Measurements from ENCODE around the gene YTHDC1.

The YTHDC1 gene

DNA sequence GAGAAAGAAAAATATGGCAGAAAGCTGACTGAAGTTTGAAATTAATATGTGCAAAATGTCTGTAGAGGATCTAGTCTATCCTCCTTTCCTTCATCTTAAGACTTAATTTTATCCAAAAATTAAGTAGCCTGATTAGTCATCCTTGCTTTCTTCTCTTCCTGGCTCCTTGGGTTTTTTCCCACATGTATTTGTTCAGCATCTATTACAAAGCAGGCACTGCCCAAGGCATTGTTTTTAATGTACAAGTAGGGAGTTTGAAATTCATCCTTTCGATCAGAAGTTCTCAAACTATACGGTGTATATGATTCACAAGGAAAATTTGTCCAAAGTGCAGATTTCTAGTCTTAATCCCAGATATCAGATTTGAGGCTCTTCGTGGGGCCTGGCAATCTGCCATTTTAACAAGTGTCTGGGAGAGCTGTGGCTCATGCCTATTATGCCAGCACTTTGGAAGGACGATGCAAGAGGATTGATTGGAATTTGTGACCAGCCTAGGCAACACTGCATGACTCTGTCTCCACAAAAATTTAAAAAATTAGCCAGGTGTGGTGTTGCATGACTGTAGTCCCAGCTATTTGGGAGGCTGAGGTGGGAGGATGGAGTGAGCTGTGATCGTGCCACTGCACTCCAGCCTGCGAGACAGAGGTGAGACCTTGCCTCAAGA is 19.4 kb upstream of the YTHDC1 start:
- peaks cover 4% of the 10 kb centered on the region; the same call in 1 of the 2 replicates for H3K4me1 ChIP-seq (ENCODE audit: insufficient read depth, low read length)
- no peaks in the 10 kb centered on the region for H3K36me3 ChIP-seq (ENCODE audit: insufficient read depth, low read length)
- H3K9me3 ChIP-seq (ENCODE audit: control insufficient read depth, insufficient read depth, low read length) = peaks cover 11% of the 10 kb centered on the region
- H3K9ac ChIP-seq (ENCODE audit: low read depth, low read length) = no peak overlapping the region

DNA sequence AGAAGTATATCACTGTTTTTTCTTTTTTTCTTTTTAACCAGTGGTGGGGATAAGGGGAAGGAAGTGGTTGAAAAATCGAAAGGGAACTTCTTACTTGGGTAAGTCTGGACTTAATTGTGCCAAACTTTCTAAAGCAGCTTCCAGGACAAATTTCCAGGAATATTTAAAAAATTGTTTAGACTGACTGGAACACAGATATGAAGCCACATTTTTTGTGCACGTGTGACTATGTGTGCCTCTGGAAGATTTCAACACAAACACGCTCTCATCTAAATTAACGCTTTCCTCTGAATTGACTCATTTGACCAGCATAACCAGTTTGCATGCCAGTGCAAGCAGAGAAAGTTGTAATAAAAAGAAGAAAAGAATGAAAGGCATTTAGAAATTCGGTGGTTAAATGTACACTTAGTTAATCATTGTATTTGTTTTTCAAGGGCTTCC is 18.8 kb upstream of the YTHDC1 start:
- peaks cover 4% of the 10 kb centered on the region; the same call in 1 of the 2 replicates for H3K4me1 ChIP-seq (ENCODE audit: insufficient read depth, low read length)
- no peak overlapping the region for H3K9ac ChIP-seq (ENCODE audit: low read depth, low read length)
- no peaks in the 10 kb centered on the region for H3K36me3 ChIP-seq (ENCODE audit: insufficient read depth, low read length)
- peaks cover 11% of the 10 kb centered on the region for H3K9me3 ChIP-seq (ENCODE audit: control insufficient read depth, insufficient read depth, low read length)

DNA sequence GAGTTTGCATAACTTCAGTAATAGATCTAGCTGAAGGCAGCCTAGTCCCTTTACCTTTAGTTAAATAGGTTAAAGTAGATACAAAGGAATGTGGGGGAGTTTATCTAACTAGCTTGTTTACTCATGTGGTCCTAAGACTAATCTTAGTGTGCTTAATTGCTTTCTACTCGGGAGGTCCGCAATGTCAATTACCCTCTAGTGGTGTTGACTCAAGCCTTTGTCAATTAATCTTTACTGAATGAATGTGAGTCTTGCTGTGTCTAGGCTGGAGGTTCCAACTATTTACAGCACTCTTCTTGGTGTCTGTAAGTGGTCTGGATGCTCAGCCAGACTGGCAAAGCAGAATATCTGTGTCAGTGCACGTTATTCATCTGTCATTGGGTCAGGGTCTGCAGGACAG is 17.9 kb upstream of the YTHDC1 start:
- no peak overlapping the region for H3K9ac ChIP-seq (ENCODE audit: low read depth, low read length)
- H3K9me3 ChIP-seq (ENCODE audit: control insufficient read depth, insufficient read depth, low read length) = peaks cover 11% of the 10 kb centered on the region
- peaks cover 4% of the 10 kb centered on the region; the same call in 1 of the 2 replicates for H3K4me1 ChIP-seq (ENCODE audit: insufficient read depth, low read length)
- no peaks in the 10 kb centered on the region for H3K36me3 ChIP-seq (ENCODE audit: insufficient read depth, low read length)

DNA sequence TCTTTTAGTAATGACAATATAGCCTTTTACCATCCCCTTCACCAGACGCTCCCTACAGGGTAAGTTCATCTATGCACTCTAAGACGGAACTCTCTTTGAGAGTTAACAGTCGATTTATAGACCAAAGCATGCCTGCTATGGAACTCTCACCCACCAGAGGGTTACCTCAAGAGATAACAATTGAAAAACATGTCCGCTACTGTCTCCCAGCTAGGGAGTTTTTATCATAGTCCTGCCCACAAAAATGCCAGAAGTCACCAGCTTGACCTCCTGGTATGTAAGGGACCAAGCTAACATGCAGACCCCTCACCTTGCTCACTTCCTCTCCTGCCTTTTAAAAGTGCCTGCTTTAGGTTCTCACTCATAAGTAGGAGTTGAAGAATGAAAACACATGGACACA is 16.7 kb upstream of the YTHDC1 start:
- no peak overlapping the region for H3K9ac ChIP-seq (ENCODE audit: low read depth, low read length)
- peaks cover 11% of the 10 kb centered on the region for H3K9me3 ChIP-seq (ENCODE audit: control insufficient read depth, insufficient read depth, low read length)
- H3K36me3 ChIP-seq (ENCODE audit: insufficient read depth, low read length) = no peaks in the 10 kb centered on the region
- no peaks in the 10 kb centered on the region for H3K4me1 ChIP-seq (ENCODE audit: insufficient read depth, low read length)

DNA sequence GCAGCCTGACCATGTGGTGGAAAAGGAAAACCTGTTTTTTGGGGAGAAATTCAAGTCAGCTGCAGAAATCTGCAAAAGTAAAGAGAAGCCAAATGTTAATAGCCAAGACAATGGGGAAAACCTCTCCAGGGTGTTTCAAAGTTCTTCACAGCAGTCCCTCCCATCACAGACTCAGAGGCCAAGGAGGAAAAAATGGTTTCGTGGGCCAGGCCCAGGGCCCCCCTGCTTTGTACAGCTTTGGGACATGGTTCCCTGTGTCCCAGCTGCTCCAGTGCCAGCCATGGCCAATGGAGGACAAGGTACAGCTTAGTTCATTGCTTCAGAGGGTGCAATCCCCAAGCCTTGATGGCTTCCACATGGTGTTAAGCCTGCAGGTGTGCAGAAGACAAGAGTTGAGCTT is 15.2 kb upstream of the YTHDC1 start:
- Histone ChIP-seq H3K9ac (ENCODE audit: low read depth, low read length) (no peak overlapping the region), H3K9me3 (ENCODE audit: control insufficient read depth, insufficient read depth, low read length) (peaks cover 11% of the 10 kb centered on the region), H3K4me1 (ENCODE audit: insufficient read depth, low read length) (no peaks in the 10 kb centered on the region), H3K36me3 (ENCODE audit: insufficient read depth, low read length) (no peaks in the 10 kb centered on the region)

- H3K36me3 ChIP-seq (ENCODE audit: insufficient read depth, low read length) = no peaks in the 10 kb centered on the region
- no peaks in the 10 kb centered on the region for H3K4me1 ChIP-seq (ENCODE audit: insufficient read depth, low read length)
- H3K9ac ChIP-seq (ENCODE audit: low read depth, low read length) = no peak overlapping the region
- H3K9me3 ChIP-seq (ENCODE audit: control insufficient read depth, insufficient read depth, low read length) = peaks cover 8% of the 10 kb centered on the region
These were observed 11.3 kb upstream of the YTHDC1 start for GRCh38 chr4:68361146-68361589.

GRCh38 chr4:68360231-68360968 is 10.5 kb upstream of the YTHDC1 start:
- Histone ChIP-seq H3K4me1 (ENCODE audit: insufficient read depth, low read length) (no peaks in the 10 kb centered on the region), H3K9me3 (ENCODE audit: control insufficient read depth, insufficient read depth, low read length) (peaks cover 7% of the 10 kb centered on the region), H3K9ac (ENCODE audit: low read depth, low read length) (no peak overlapping the region), H3K36me3 (ENCODE audit: insufficient read depth, low read length) (no peaks in the 10 kb centered on the region)

- no peaks in the 10 kb centered on the region for H3K4me1 ChIP-seq (ENCODE audit: insufficient read depth, low read length)
- H3K36me3 ChIP-seq (ENCODE audit: insufficient read depth, low read length) = no peaks in the 10 kb centered on the region
- no peaks in the 10 kb centered on the region; the same call in 1 of the 2 replicates for H3K9me3 ChIP-seq (ENCODE audit: control insufficient read depth, insufficient read depth, low read length)
- H3K9ac ChIP-seq (ENCODE audit: low read depth, low read length) = no peak overlapping the region
These were observed 9.6 kb upstream of the YTHDC1 start for GRCh38 chr4:68359508-68359907.

GRCh38 chr4:68358988-68359387 is 9.1 kb upstream of the YTHDC1 start:
- H3K36me3 ChIP-seq (ENCODE audit: insufficient read depth, low read length) = no peaks in the 10 kb centered on the region
- no peaks in the 10 kb centered on the region for H3K4me1 ChIP-seq (ENCODE audit: insufficient read depth, low read length)
- no peaks in the 10 kb centered on the region; the same call in 1 of the 2 replicates for H3K9me3 ChIP-seq (ENCODE audit: control insufficient read depth, insufficient read depth, low read length)
- H3K9ac ChIP-seq (ENCODE audit: low read depth, low read length) = no peak overlapping the region

GRCh38 chr4:68352791-68353190 is 2.9 kb upstream of the YTHDC1 start:
- Histone ChIP-seq H3K9me3 (ENCODE audit: control insufficient read depth, insufficient read depth, low read length) (no peaks in the 10 kb centered on the region), H3K4me1 (ENCODE audit: insufficient read depth, low read length) (no peaks in the 10 kb centered on the region), H3K36me3 (ENCODE audit: insufficient read depth, low read length) (no peaks in the 10 kb centered on the region), H3K9ac (ENCODE audit: low read depth, low read length) (no peak overlapping the region)

DNA sequence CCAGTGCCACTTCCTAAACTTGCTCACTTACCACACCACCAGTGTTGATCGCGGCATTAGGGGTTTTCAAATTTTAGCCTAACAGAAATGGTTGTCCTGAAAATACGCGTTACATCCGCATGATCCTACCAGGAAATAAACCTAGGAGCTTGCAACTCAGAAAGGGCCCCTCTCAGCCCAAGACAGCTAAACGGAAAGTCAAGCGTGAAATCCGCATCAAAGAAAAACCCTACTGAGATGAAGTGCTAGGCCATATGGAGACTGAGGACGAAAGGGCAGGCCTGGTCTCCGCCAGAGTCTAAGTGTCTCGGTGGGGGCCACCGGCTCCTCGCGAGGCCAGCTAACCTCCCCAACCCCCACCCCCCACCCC is 626 bp downstream of the YTHDC1 start:
- no peaks in the 10 kb centered on the region for H3K9me3 ChIP-seq (ENCODE audit: control insufficient read depth, insufficient read depth, low read length)
- H3K36me3 ChIP-seq (ENCODE audit: insufficient read depth, low read length) = peaks cover 7% of the 10 kb centered on the region; the same call in 1 of the 2 replicates
- peak overlapping the region; percentile 100 for H3K9ac ChIP-seq (ENCODE audit: low read depth, low read length)
- H3K4me1 ChIP-seq (ENCODE audit: insufficient read depth, low read length) = peaks cover 19% of the 10 kb centered on the region; the same call in 1 of the 2 replicates

DNA sequence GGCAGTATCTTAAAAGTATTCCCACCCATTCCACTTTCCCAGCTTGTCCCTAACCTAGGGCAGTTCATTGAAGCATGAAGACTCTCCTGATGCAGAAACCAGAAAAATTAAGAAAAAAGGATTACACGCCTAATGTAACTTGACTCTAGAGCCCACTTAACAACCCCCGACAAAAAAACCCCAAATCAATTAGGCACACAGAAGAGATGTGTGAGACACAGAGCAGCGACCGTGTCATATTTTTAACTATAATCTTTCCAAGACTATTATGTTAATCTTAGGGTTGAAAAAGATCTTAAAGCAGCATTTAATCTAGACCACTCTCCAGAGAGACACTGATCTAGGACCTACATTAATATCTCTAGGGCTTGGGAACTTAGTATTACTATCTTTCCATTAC is 1.3 kb downstream of the YTHDC1 start:
- no peaks in the 10 kb centered on the region for H3K9me3 ChIP-seq (ENCODE audit: control insufficient read depth, insufficient read depth, low read length)
- H3K4me1 ChIP-seq (ENCODE audit: insufficient read depth, low read length) = peaks cover 26% of the 10 kb centered on the region; the same call in 1 of the 2 replicates
- H3K36me3 ChIP-seq (ENCODE audit: insufficient read depth, low read length) = peaks cover 7% of the 10 kb centered on the region; the same call in 1 of the 2 replicates
- peak overlapping the region; percentile 100 for H3K9ac ChIP-seq (ENCODE audit: low read depth, low read length)

- Histone ChIP-seq H3K9ac (ENCODE audit: low read depth, low read length) (peak overlapping the region; percentile 100), H3K4me1 (ENCODE audit: insufficient read depth, low read length) (peaks cover 26% of the 10 kb centered on the region; the same call in 1 of the 2 replicates), H3K9me3 (ENCODE audit: control insufficient read depth, insufficient read depth, low read length) (no peaks in the 10 kb centered on the region), H3K36me3 (ENCODE audit: insufficient read depth, low read length) (peaks cover 7% of the 10 kb centered on the region; the same call in 1 of the 2 replicates)
These were observed 2.0 kb downstream of the YTHDC1 start for GRCh38 chr4:68347845-68348244.

DNA sequence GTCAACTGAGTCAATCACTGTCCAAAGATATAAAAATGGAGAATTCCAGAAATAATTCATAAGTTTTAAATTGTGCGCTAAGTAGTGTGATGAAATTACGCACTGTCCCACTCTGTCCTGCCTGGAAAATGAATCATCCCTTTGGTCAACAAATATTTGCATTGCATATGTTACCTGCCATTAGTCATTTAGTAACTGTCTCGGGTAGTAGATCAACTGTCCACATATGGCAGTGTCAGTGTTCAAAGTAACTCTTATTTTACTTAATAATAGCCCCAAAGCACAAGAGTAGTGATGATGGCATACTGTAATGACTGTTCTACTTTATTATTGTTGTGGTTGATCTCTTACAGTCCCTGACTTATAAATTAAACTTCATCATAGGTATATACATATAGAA is 3.4 kb downstream of the YTHDC1 start:
- Histone ChIP-seq H3K4me1 (ENCODE audit: insufficient read depth, low read length) (peaks cover 33% of the 10 kb centered on the region; the same call in 1 of the 2 replicates), H3K9ac (ENCODE audit: low read depth, low read length) (peak overlapping the region; percentile 100; the same call in 1 of the 2 replicates), H3K9me3 (ENCODE audit: control insufficient read depth, insufficient read depth, low read length) (no peaks in the 10 kb centered on the region), H3K36me3 (ENCODE audit: insufficient read depth, low read length) (peaks cover 7% of the 10 kb centered on the region; the same call in 1 of the 2 replicates)

GRCh38 chr4:68344785-68345184 is 5.1 kb downstream of the YTHDC1 start:
- H3K36me3 ChIP-seq (ENCODE audit: insufficient read depth, low read length) = peaks cover 7% of the 10 kb centered on the region; the same call in 1 of the 2 replicates
- peaks cover 40% of the 10 kb centered on the region for H3K4me1 ChIP-seq (ENCODE audit: insufficient read depth, low read length)
- peak overlapping the region; percentile 29; the same call in 1 of the 2 replicates for H3K9ac ChIP-seq (ENCODE audit: low read depth, low read length)
- no peaks in the 10 kb centered on the region for H3K9me3 ChIP-seq (ENCODE audit: control insufficient read depth, insufficient read depth, low read length)

Data from ES-I3 (cell line).